Skeletal muscle tissue (tissue), 2 donors: ENCODE measurements around the gene ITGA7. TPM values are rescaled to one million over a fixed set of nuclear protein-coding genes. Genes with fewer than 3 reads are reported as not detected.

Experiments
- small RNA-seq: library from RNA; depleted of rRNA; stranded (forward); fragments of <200 nt; gene quantifications from one replicate; pipeline ENCODE3, GENCODE V24; 2014
- total RNA-seq: library from RNA; depleted of rRNA; stranded (reverse); fragments of >200 nt; gene quantifications from one replicate; pipeline ENCODE4 v1.2.3, GENCODE V29; 2014

Gene ITGA7
- total RNA-seq, 1 donor from 2014 or later, result 123 TPM

Small RNA genes within 50 kb of the gene (small RNA-seq; reads per million reads assigned to genes)
- gene AC009779.1, result not detected
- not detected for gene AC009779.5
- not detected for gene RF00017

Other genes with a start within 250 kb of the ITGA7 start
- not detected for gene OR6C70, start 237.8 kb downstream of the ITGA7 start, total RNA-seq
- not detected for gene OR6C68, start 215.5 kb downstream of the ITGA7 start, total RNA-seq
- gene OR6C4, start 158.3 kb downstream of the ITGA7 start, total RNA-seq, result not detected
- gene OR2AP1, start 135.4 kb downstream of the ITGA7 start, total RNA-seq, result not detected
- gene OR10P1, start 71.0 kb downstream of the ITGA7 start, total RNA-seq, result not detected
- gene BLOC1S1, start 8.1 kb upstream of the ITGA7 start, total RNA-seq, result 42.3 TPM
- 19.8 TPM for gene RDH5, start 12.5 kb upstream of the ITGA7 start, total RNA-seq
- gene CD63, start 21.1 kb upstream of the ITGA7 start, total RNA-seq, result 1,640 TPM
- 3.1 TPM for gene GDF11, start 35.2 kb upstream of the ITGA7 start, total RNA-seq
- 71.5 TPM for gene SARNP, start 109.8 kb upstream of the ITGA7 start, total RNA-seq
- 11.0 TPM for gene ORMDL2, start 110.1 kb upstream of the ITGA7 start, total RNA-seq
- gene DNAJC14, start 121.7 kb upstream of the ITGA7 start, total RNA-seq, result 33.4 TPM
- 2.6 TPM for gene MMP19, start 135.0 kb upstream of the ITGA7 start, total RNA-seq
- 16.2 TPM for gene PYM1, start 220.0 kb upstream of the ITGA7 start, total RNA-seq
- 6.8 TPM for gene DGKA, start 223.3 kb upstream of the ITGA7 start, total RNA-seq